ENCODE measurements around the gene CCDC92B.
A peak's percentile ranks its signal among the peaks of the same experiment; 100 is the strongest.

The CCDC92B gene

DNA sequence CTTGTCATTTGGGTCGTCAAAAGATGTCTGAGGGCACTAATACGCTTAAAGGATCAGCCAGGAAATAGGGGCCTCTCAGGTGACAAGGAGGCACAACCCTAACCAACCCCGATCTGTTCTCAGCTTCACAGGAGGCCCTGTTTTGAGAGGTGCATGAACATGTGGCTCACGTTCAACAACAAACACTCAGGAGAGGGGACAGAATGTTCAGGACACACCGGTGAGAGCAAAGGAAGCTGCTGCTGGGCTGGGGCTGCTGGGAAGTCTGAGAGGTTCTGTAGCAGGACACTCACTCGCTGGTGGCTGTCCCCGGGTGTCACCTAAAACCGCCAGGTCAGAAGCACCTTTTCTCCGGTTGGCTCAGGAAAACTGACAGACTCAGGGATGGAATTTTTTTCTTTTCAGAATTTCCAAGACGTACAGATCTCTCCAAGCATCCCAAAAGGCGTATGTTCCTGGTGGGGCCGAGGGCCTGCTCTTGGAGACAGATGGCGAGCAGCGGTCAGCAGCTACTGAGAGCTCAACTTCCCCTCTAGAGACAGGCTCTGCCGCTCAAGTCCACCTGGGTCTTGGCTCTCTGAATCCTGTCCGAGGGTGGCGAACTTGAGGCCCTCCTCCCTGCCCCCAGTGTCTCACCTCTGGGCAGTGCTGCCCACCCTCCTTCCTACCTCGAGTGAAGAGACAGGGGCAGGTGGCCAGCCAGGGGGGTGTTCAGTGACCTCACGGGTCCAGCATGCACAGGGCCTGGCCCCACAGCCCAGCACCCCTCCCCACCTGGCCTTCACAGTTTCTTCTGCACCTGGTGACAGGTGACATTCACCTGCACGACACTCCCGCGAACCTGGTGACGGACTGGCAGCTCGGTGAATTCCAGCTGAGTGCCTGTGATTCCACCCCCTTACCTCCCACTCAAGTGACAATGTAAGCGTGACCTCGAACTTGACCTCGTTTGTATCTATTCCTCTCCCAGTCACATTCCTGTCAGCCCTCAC is 60.8 kb downstream of the CCDC92B start:
- Mint-ChIP-seq H3K27ac (peak overlapping the region in 2 of 3 experiments; percentile 50 to 79), H3K4me3 (no peak overlapping the region), H3K27me3 (ENCODE audit: low read depth) (no peaks in the 10 kb centered on the region), H3K36me3 (ENCODE audit: low read depth) (peaks cover 9% of the 10 kb centered on the region), H3K4me1 (peaks cover 8% of the 10 kb centered on the region), H3K9me3 (no peaks in the 10 kb centered on the region)
- TF ChIP-seq CTCF (IDR thresholded peaks at IDR 0.05; ENCODE audit: unreplicated experiment in 3 of 3) = no peak

DNA sequence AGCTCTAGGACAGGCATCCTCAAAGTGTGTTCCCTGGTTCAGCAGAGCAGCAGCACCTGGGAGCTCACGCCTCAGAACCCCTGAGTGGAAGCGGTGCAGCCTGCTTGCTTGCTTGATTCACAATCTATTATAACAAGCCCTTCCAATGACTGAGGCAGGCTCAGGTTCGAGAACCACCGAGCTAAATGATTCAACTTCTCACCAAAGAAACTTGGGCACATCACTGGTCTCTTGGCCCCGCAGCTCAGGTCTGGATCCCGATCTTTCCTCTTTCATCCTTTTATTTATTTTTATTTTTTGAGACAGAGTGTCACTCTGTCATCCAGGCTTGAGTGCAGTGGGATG is 62.4 kb downstream of the CCDC92B start:
- H3K36me3 Mint-ChIP-seq (ENCODE audit: low read depth) = peaks cover 25% of the 10 kb centered on the region
- H3K9me3 Mint-ChIP-seq = no peaks in the 10 kb centered on the region
- H3K4me1 Mint-ChIP-seq = peaks cover 9% of the 10 kb centered on the region
- H3K4me3 Mint-ChIP-seq = no peak overlapping the region
- peak overlapping the region; percentile 66 to 89 (median 81) for H3K27ac Mint-ChIP-seq
- no peak for TF ChIP-seq CTCF (IDR thresholded peaks at IDR 0.05; ENCODE audit: unreplicated experiment in 3 of 3)
- H3K27me3 Mint-ChIP-seq (ENCODE audit: low read depth) = no peaks in the 10 kb centered on the region

DNA sequence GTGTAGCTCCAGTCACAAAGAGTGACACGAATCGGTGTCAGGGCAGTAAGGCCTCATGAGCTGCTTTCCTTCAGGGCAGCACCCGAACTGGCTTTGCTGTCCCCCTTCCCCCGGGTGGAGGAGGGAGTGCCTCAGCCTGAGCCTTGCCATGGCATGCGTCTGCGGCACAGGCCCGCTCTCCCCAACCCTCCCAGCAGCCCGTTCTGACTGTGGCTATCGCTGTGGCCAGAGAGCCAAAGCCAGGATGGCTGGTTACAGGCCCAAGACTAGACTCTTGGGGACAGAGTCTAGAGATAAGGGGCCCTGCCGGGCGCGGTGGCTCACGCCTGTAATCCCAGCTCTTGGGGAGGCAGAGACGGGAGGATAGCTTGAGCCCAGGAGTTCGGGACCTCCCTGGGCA is 63.8 kb downstream of the CCDC92B start:
- no peaks in the 10 kb centered on the region for H3K27me3 Mint-ChIP-seq (ENCODE audit: low read depth)
- H3K36me3 Mint-ChIP-seq (ENCODE audit: low read depth) = peaks cover 39% of the 10 kb centered on the region
- no peak overlapping the region for H3K27ac Mint-ChIP-seq
- peaks cover 9% of the 10 kb centered on the region for H3K4me1 Mint-ChIP-seq
- no peaks in the 10 kb centered on the region for H3K9me3 Mint-ChIP-seq
- no peak for TF ChIP-seq CTCF (IDR thresholded peaks at IDR 0.05; ENCODE audit: unreplicated experiment in 3 of 3)
- H3K4me3 Mint-ChIP-seq = no peak overlapping the region

DNA sequence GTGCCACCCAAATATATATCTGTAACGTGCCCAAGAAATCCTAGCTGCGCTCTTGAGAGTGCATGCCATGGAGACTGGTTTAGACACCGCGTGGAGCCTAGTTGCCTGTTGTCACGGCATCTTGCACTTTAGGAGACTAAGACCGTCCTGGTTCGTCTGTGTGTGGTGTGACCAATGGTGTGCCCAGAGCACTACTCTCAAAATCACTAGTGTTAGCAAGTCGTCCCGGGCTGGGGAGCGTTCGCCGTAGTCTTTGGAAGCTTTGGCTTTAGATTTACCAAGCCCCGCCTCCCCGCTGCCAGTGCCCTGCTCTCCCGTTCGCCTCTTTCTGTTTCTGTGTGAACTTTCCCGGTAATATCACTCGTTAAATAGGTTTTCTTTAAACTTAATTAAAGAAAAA is 64.9 kb downstream of the CCDC92B start:
- peaks cover 49% of the 10 kb centered on the region for H3K36me3 Mint-ChIP-seq (ENCODE audit: low read depth)
- H3K9me3 Mint-ChIP-seq = no peaks in the 10 kb centered on the region
- TF ChIP-seq CTCF (IDR thresholded peaks at IDR 0.05; ENCODE audit: unreplicated experiment in 3 of 3) = no peak
- H3K27me3 Mint-ChIP-seq (ENCODE audit: low read depth) = no peaks in the 10 kb centered on the region
- H3K4me1 Mint-ChIP-seq = peaks cover 9% of the 10 kb centered on the region
- no peak overlapping the region for H3K4me3 Mint-ChIP-seq
- no peak overlapping the region for H3K27ac Mint-ChIP-seq

DNA sequence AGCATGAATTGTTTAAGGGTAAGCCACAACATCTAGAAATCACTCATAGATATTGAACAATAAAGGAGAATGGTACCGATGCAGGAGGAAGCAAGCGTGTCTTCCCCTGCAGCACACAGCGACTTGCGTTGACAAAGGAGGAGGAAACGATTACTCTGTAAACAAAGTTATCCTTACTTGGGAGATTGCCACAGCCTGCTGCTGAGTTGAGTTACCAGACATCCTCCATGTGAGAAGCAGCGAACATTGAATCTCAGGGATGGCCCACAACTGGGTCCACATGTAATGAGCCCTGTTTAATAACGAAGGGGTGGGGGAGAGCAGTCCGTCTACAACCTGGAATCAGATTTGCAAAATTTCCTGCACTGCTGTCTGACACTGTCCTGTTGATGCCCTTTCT is 65.5 kb downstream of the CCDC92B start:
- Mint-ChIP-seq H3K9me3 (no peaks in the 10 kb centered on the region), H3K27me3 (ENCODE audit: low read depth) (no peaks in the 10 kb centered on the region), H3K4me1 (peaks cover 9% of the 10 kb centered on the region), H3K36me3 (ENCODE audit: low read depth) (peaks cover 55% of the 10 kb centered on the region), H3K27ac (no peak overlapping the region), H3K4me3 (no peak overlapping the region)
- TF ChIP-seq CTCF (IDR thresholded peaks at IDR 0.05; ENCODE audit: unreplicated experiment in 3 of 3) = no peak

Measured in nephron (organoid).